Body of pancreas (tissue), 4 donors: ENCODE results near the gene FGA. TPM values are rescaled to one million over a fixed set of nuclear protein-coding genes. Genes with fewer than 3 reads are reported as not detected.

Experiments
- ATAC-seq: fragments of 150-250 bp; one replicate; pipeline ENCODE4 v1.9.1; 2016
- DNase-seq, 4 donors: peaks; one replicate each; pipeline ENCODE4 v3.0.0-alpha.2; 2019
- H3K27ac ChIP-seq, 4 donors: fragments of 200-600 bp; sonication (generic); 1 replicate in 3 of 4; 2 replicates in 1 of 4; pipeline versions ENCODE4 v1.5.1 to v1.6.1; 2016 to 2019; ENCODE audit warnings: mild to moderate bottlenecking in 1 of 4, mixed read lengths in 1 of 4, moderate library complexity in 1 of 4
- H3K27me3 ChIP-seq, 2 donors: fragments of 200-600 bp; sonication (generic); one replicate each; pipeline ENCODE4 v1.6.0; 2016; ENCODE audit warnings: mild to moderate bottlenecking in 1 of 2
- H3K36me3 ChIP-seq, 2 donors: fragments of 200-600 bp; sonication (generic); replicated peaks in 1 of 2; 2 replicates each; pipeline ENCODE4 v1.5.1; 2016; ENCODE audit warnings: low read depth in 2 of 2; ENCODE audit not compliant: insufficient read depth in 1 of 2
- H3K4me1 ChIP-seq: fragments of 200-600 bp; sonication (generic); one replicate; pipeline ENCODE4 v1.6.0; 2016
- H3K4me3 ChIP-seq, 2 donors: fragments of 200-600 bp; sonication (generic); 1 replicate in 1 of 2; 2 replicates in 1 of 2; pipeline ENCODE4 v1.5.1; 2016 to 2019
- H3K9me3 ChIP-seq, 3 donors: fragments of 200-600 bp; sonication (generic); 1 replicate in 2 of 3; 2 replicates in 1 of 3; pipeline ENCODE4 v1.5.1; 2016
- POLR2A ChIP-seq, 3 donors: fragments of 450-650 bp; IDR thresholded peaks; one replicate each; pipeline ENCODE4 v1.6.1; 2016; ENCODE audit warnings: antibody characterized with exemption in 3 of 3, mild to moderate bottlenecking in 2 of 3
- WGBS, 2 donors: methylation state at CpG; one replicate each; pipeline ENCODE4 v1.1.5; 2017; 5-methylcytosine and 5-hydroxymethylcytosine counted together
- intact Hi-C: fragments of 100-400 bp; cut with DNase I; formaldehyde crosslinking; loops from one replicate; pipeline ENCODE4 v1.15.1; 2023
- total RNA-seq, 2 donors: library from RNA; depleted of rRNA; stranded (reverse); fragments of >200 nt; gene quantifications; one replicate each; pipeline ENCODE4 v1.1.0, GENCODE V29; 2016
- TF ChIP-seq, protein P1 (sequence below), 7 experiments: fragments of 450-650 bp in 4 of 7; fragments of 200-600 bp in 3 of 7; sonication (generic) in 3 of 7; IDR thresholded peaks; one replicate each; pipeline ENCODE4 v1.5.1; 2016 to 2019; ENCODE audit warnings: antibody characterized with exemption in 7 of 7

The FGA gene
- total RNA-seq, 2 donors from 2014 or later, result 1.0 TPM; not detected in 1

DNA sequence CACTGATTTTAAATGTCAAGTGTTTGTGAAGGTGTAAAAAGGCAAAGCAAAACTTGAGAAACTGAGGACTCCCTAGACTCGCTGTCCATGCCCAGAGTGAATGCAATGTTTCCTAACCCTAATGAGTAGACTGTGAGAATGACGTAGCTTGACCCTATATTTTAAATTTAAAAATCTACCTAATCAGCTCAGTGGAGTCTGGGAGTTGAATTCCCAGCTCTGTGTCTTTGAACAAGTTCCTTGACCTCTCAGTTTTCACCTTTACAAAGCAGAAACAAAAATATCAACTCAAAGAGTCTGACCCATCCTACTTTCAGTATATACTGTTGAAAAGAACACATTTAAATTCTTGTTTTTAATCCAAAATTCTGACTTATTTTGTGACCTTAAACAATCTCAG, 2.3 kb downstream of the FGA start:
- H3K4me1 ChIP-seq, result peaks cover 9% of the 10 kb centered on the region
- TF ChIP-seq POLR2A (IDR thresholded peaks at IDR 0.05), result no peak
- TF ChIP-seq, protein P1, sequence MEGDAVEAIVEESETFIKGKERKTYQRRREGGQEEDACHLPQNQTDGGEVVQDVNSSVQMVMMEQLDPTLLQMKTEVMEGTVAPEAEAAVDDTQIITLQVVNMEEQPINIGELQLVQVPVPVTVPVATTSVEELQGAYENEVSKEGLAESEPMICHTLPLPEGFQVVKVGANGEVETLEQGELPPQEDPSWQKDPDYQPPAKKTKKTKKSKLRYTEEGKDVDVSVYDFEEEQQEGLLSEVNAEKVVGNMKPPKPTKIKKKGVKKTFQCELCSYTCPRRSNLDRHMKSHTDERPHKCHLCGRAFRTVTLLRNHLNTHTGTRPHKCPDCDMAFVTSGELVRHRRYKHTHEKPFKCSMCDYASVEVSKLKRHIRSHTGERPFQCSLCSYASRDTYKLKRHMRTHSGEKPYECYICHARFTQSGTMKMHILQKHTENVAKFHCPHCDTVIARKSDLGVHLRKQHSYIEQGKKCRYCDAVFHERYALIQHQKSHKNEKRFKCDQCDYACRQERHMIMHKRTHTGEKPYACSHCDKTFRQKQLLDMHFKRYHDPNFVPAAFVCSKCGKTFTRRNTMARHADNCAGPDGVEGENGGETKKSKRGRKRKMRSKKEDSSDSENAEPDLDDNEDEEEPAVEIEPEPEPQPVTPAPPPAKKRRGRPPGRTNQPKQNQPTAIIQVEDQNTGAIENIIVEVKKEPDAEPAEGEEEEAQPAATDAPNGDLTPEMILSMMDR (IDR thresholded peaks at IDR 0.05), result no peak
- DNase-seq, result no peak
- 66 to 76% methylated on average over 2 of the region's 2 CpGs for WGBS, 2 donors
- no peaks in the 10 kb centered on the region for H3K9me3 ChIP-seq
- intact Hi-C loops, result no loop called here
- no peak overlapping the region for H3K4me3 ChIP-seq
- no peak for ATAC-seq
- no peak overlapping the region for H3K27ac ChIP-seq
- H3K36me3 ChIP-seq, result no peaks in the 10 kb centered on the region
- no peaks in the 10 kb centered on the region for H3K27me3 ChIP-seq

DNA sequence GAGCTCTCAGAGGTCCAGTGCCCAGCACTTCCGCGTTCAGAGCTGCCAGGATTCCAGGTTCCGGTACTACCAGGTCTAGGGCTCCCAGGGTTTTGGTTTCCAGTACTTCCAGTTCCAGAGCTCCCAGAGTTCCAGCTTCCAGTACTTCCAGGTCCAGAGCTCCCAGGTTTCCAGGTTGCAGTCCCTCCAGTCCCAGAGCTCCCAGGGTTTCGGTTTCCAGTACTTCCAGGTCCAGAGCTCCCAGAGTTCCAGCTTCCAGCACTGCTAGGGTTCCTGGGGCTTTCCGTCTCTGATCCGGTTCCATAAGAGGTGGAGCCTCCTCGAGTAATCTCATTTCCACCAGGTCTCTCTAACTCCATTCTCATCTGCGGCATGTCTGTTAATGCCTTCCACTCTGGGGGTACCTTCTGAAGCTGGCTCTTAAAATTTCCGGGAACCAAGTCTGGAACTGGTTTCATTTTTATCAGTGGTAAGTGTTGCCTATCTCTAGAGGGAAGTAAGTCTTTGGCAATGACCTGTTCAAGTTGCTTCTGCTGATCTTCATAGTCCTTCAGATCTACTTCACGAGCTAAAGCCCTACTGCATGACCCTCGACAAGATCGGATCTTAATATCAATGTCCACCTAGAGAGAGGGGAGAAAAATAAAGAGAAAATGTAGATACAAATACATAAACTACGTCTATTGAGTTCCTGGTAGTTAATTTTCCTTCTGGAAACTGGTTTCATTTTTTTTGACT, 4.1 kb downstream of the FGA start:
- Histone ChIP-seq H3K9me3 (no peaks in the 10 kb centered on the region), H3K36me3 (no peaks in the 10 kb centered on the region), H3K4me1 (peaks cover 9% of the 10 kb centered on the region), H3K27ac (no peak overlapping the region), H3K27me3 (no peaks in the 10 kb centered on the region), H3K4me3 (no peak overlapping the region)
- 74 to 76% methylated on average over 12 to 13 of the region's 13 CpGs for WGBS, 2 donors
- TF ChIP-seq, protein P1 (IDR thresholded peaks at IDR 0.05), result no peak
- no peak for TF ChIP-seq POLR2A (IDR thresholded peaks at IDR 0.05)
- ATAC-seq, result no peak
- DNase-seq, result no peak
- intact Hi-C loops, result no loop called here

DNA sequence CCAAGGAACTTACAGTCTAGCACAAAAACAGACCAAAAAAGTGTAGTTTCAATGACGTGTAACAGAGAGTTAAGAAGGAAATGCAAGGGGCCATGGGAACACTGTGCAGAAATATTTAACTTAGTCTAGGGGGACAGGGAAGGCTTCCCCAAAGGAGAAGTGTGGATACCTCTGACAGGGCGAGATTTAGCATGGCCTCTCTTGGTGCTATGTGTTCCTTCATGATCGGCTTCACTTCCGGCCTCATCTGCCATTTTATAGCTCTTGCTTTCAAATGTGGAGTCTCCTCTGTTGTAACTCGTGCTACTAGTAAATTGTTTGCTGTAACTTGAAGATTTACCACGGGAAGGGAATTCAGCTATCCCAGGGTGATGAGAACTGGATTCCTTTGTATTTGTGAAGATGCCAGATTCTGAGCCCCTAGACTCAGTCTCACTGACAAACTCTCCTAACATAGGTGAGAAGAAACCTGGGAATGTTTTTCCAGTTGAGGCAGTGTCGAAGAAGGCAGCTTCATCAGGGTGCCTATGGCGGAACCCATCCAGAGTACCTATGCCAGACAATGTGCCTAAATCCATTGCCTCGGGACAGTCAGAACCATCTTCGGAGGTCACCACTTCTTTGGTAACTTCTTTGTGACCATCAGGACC, 5.0 kb downstream of the FGA start:
- H3K4me1 ChIP-seq, result peaks cover 6% of the 10 kb centered on the region
- no peaks in the 10 kb centered on the region for H3K9me3 ChIP-seq
- H3K27me3 ChIP-seq, result no peaks in the 10 kb centered on the region
- no peak overlapping the region for H3K4me3 ChIP-seq
- H3K27ac ChIP-seq, result no peak overlapping the region
- H3K36me3 ChIP-seq, result no peaks in the 10 kb centered on the region
- no peak for ATAC-seq
- intact Hi-C loops, result no loop called here
- no peak for DNase-seq
- WGBS, 2 donors, result 78 to 85% methylated on average over 10 of the region's 10 CpGs
- TF ChIP-seq, protein P1 (IDR thresholded peaks at IDR 0.05), result no peak
- no peak for TF ChIP-seq POLR2A (IDR thresholded peaks at IDR 0.05)

DNA sequence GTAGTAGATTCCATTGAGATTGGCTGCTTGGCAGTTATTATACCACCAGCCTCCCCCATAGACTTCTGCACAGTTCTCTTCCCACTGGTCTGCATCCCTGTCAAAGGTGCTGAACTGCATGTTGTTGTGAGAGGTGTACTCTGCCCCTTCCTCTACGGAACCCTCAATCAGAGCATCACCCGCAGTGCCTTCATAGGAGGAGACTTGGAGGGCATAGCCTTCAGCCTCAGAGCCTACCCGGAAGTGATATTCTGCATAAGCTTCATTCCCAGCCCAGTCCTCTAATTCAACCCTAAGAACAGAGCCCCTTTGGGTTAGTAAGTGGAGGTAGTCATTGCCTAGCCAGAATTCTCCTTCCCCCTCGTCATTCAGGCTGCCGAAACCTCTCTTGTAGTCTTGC, 6.3 kb downstream of the FGA start:
- DNase-seq (no peak), ATAC-seq (no peak)
- H3K9me3 ChIP-seq, result no peaks in the 10 kb centered on the region
- H3K36me3 ChIP-seq, result no peaks in the 10 kb centered on the region
- WGBS, 2 donors, result 76 to 80% methylated on average over 4 to 5 of the region's 5 CpGs
- intact Hi-C loops, result no loop called here
- no peaks in the 10 kb centered on the region for H3K27me3 ChIP-seq
- no peak overlapping the region for H3K4me3 ChIP-seq
- TF ChIP-seq POLR2A (IDR thresholded peaks at IDR 0.05), result no peak
- TF ChIP-seq, protein P1 (IDR thresholded peaks at IDR 0.05), result no peak
- H3K4me1 ChIP-seq, result no peaks in the 10 kb centered on the region
- H3K27ac ChIP-seq, result no peak overlapping the region

DNA sequence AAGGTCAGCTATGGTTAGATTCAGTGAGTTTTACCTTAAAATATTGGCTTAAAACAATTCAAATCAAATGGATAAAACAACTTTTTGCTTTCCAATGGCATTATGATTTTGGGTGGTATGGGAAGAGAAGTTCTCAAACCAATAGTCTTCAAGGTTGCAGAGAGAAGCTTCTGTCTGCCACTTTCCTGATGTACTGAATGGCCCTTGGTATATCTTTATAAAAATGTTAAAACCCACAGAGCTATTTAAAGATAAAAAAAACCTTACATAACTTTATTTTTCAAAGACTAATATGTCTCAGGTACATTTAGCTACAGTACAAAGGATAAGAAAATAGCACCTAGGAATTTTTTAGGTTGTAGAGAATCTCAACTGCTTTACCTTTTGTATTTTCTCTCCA, 6.9 kb downstream of the FGA start:
- no peak overlapping the region for H3K4me3 ChIP-seq
- intact Hi-C loops, result no loop called here
- ATAC-seq (no peak), DNase-seq (no peak)
- no peak overlapping the region for H3K27ac ChIP-seq
- H3K27me3 ChIP-seq, result no peaks in the 10 kb centered on the region
- H3K9me3 ChIP-seq, result no peaks in the 10 kb centered on the region
- no peaks in the 10 kb centered on the region for H3K36me3 ChIP-seq
- TF ChIP-seq, protein P1 (IDR thresholded peaks at IDR 0.05), result no peak
- no peak for TF ChIP-seq POLR2A (IDR thresholded peaks at IDR 0.05)
- H3K4me1 ChIP-seq, result no peaks in the 10 kb centered on the region
